D721Med (cell line): ENCODE data around the gene COG4.

Source experiments
- DNase-seq: peaks from one replicate; pipeline ENCODE4 v3.0.0; 2011; ENCODE audit warnings: low spot score; ENCODE audit not compliant: insufficient read length
- FAIRE-seq: peaks from 2 replicates; lab custom pipeline; 2011; peaks lifted over from hg19 to GRCh38; lab: Jason Lieb, UNC
- CTCF ChIP-seq: IDR thresholded peaks from 2 replicates; pipeline ENCODE4 v1.5.1; 2012; ENCODE audit warnings: mild to moderate bottlenecking, control low read depth; ENCODE audit not compliant: insufficient read depth; ENCODE audit errors: missing control alignments

Gene COG4

GRCh38 chr16:70444249-70445063, 78.9 kb downstream of the COG4 start:
- TF ChIP-seq CTCF = no peak
- no peak for FAIRE-seq
- no peak for DNase-seq

- TF ChIP-seq CTCF = no peak
- no peak for DNase-seq
These were observed 81.0 kb downstream of the COG4 start for GRCh38 chr16:70442344-70442743.

GRCh38 chr16:70441406-70441990, 81.9 kb downstream of the COG4 start:
- FAIRE-seq (no peak), DNase-seq (no peak)
- TF ChIP-seq CTCF = no peak

More at GRCh38 chr16:70442344-70442743, 81.0 kb downstream of the COG4 start:
- FAIRE-seq = no peak

- no peak for DNase-seq
- no peak for FAIRE-seq
- no peak for TF ChIP-seq CTCF
These were observed 83.2 kb downstream of the COG4 start for GRCh38 chr16:70440009-70440692.

- no peak for FAIRE-seq
- TF ChIP-seq CTCF = no peak
- DNase-seq = peak; percentile 57
These were observed 84.1 kb downstream of the COG4 start, which contains the start of gene ST3GAL2 for GRCh38 chr16:70438969-70439862. TSS of gene ST3GAL2 (minus strand) at chr16:70439100. CDS start at chr16:70398530, 40,570 bp downstream.

GRCh38 chr16:70438585-70438968, 84.8 kb downstream of the COG4 start:
- no peak for TF ChIP-seq CTCF
- no peak for DNase-seq
- FAIRE-seq = no peak
